Heart right ventricle (tissue), 16 donors: ENCODE results near the gene HDAC9. TPM values are rescaled to one million over a fixed set of nuclear protein-coding genes. Genes with fewer than 3 reads are reported as not detected.

Experiments used
- ATAC-seq, 8 donors: fragments of 200-7000 bp; cut with Tn5 transposase; one replicate each; pipeline ENCODE4 v1.9.1; 2020; ENCODE audit warnings: mild to moderate bottlenecking in 8 of 8, moderate library complexity in 8 of 8, moderate number of reproducible peaks in 1 of 8
- DNase-seq, 2 donors: peaks; one replicate each; pipeline ENCODE4 v3.0.0-alpha.2; 2020
- H3K27ac ChIP-seq, 10 donors: fragments of 200-600 bp; sonication (generic) in 2 of 10; one replicate each; pipeline versions ENCODE4 v1.5.0 to v1.8.0; 2020 to 2022; ENCODE audit warnings: mild to moderate bottlenecking in 3 of 10
- H3K27me3 ChIP-seq, 7 donors: fragments of 200-600 bp; one replicate each; pipeline ENCODE4 v1.8.0; 2021 to 2022; ENCODE audit warnings: mild to moderate bottlenecking in 2 of 7
- H3K36me3 ChIP-seq, 9 donors: fragments of 200-600 bp; sonication (generic) in 1 of 9; one replicate each; pipeline versions ENCODE4 v1.5.0 to v1.8.0; 2020 to 2022; ENCODE audit warnings: mild to moderate bottlenecking in 2 of 9
- H3K4me1 ChIP-seq, 9 donors: fragments of 200-600 bp; sonication (generic) in 1 of 9; one replicate each; pipeline versions ENCODE4 v1.5.0 to v1.8.0; 2020 to 2022; ENCODE audit warnings: mild to moderate bottlenecking in 4 of 9
- H3K4me3 ChIP-seq, 10 donors: fragments of 200-600 bp; sonication (generic) in 2 of 10; one replicate each; pipeline versions ENCODE4 v1.5.0 to v1.8.0; 2020 to 2022; ENCODE audit warnings: mild to moderate bottlenecking in 7 of 10, moderate library complexity in 2 of 10
- H3K9me3 ChIP-seq, 11 donors: fragments of 200-600 bp in 10 of 11; sonication (generic) in 2 of 11; one replicate each; pipeline versions ENCODE4 v1.5.0 to v1.8.0; 2013 to 2022; ENCODE audit warnings: mild to moderate bottlenecking in 2 of 11, control low read depth in 1 of 11, moderate library complexity in 1 of 11
- CTCF ChIP-seq, 9 donors: fragments of 200-600 bp; sonication (generic) in 2 of 9; IDR thresholded peaks; one replicate each; pipeline versions ENCODE4 v1.5.0 to v1.8.0; 2021 to 2022; ENCODE audit warnings: antibody characterized with exemption in 9 of 9, mild to moderate bottlenecking in 5 of 9, moderate library complexity in 1 of 9
- WGBS, 2 donors: extraction: QIAGEN DNeasy Blood & Tissue Kit; methylation state at CpG; one replicate each; pipeline ENCODE4 v1.1.7; 2013; ENCODE audit warnings: inconsistent platforms in 1 of 2; 5-methylcytosine and 5-hydroxymethylcytosine counted together
- intact Hi-C, 10 donors: fragments of 100-400 bp; cut with DNase I; formaldehyde crosslinking; loops; one replicate each; pipeline versions ENCODE4 v1.11.1 to v1.14.2; 2022
- polyA plus RNA-seq, 2 donors: library from polyadenylated mRNA; stranded (reverse); fragments of 200-250 nt; gene quantifications; one replicate each; pipeline ENCODE4 v1.2.3, GENCODE V29; 2013
- total RNA-seq, 10 donors: library from RNA; stranded (reverse); fragmentation: NEBNext Ultra II Directional in 3 of 10; extraction: Animal tissue kit (Norgen Biotek cat#: 25700) in 3 of 10; gene quantifications; one replicate each; pipeline versions ENCODE4 v1.2.1 to v1.2.4, GENCODE V29; 2021 to 2023
- donor health status: Arrhythmogenic right ventricular cardiomyopathy.
- donor health status: ischemic (EF 13 %, LVEDD 7.1; RV severe dilation, severe dysfunction).
- donor health status: healthy with polysubstance abuse.
- donor health status: DM: no; HTN: yes; CAD: no.
- donor health status: DM: no; HTN: no; CAD: no.
- donor health status: ischemic (EF 25% LVEDD 6.9; RV normal size, moderate dysfunction).
- donor health status: ischemic (EF 25% LVEDD 5.7; RV mildly dilated, moderate dysfunction).
- donor health status: healthy.
- donor health status: DM: yes; HTN: yes; CAD: no.
- donor health status: Ischemic cardiomyopathy.
- donor health status: ischemic (EF 35%, LVEDD 5.7; RV mildly dilated, moderate dysfunction).
- donor health status: nonischemic (EF 11% LVEDD 7.7; RV severe dilation, severe dysfunction).
- donor health status: DM: yes; HTN: yes; CAD: no.
- donor health status: PGD.
- donor health status: ischemic (EF 29% LVEDD 5.4; RV normal size, mild dysfunction).
- donor health status: nonischemic (EF 23%, LVEDD 6.1; RV moderate dilation, normal function).

HDAC9 gene
- total and polyA plus RNA-seq, 12 donors: 1.9 to 66.1 (median 38.6) TPM

- no peaks in the 10 kb centered on the region for H3K9me3 ChIP-seq
- 96 to 100% methylated on average over 1 of the region's 1 CpG for WGBS, 2 donors
- no peak for TF ChIP-seq CTCF (IDR thresholded peaks at IDR 0.05)
- no peak overlapping the region for H3K27ac ChIP-seq
- H3K27me3 ChIP-seq: no peaks in the 10 kb centered on the region
- intact Hi-C loops: no loop called here
- H3K36me3 ChIP-seq: no peaks in the 10 kb centered on the region
- no peak for ATAC-seq
- no peak for DNase-seq
- no peak overlapping the region for H3K4me3 ChIP-seq
- H3K4me1 ChIP-seq: peaks cover 0 to 29% (median 10%) of the 10 kb centered on the region in 9 donors
Measured at GRCh38 chr7:18566205-18566604, 70.7 kb downstream of the HDAC9 start.

- Histone ChIP-seq H3K27me3 (no peaks in the 10 kb centered on the region), H3K4me1 (peaks cover 0 to 35% (median 11%) of the 10 kb centered on the region in 9 donors), H3K27ac (no peak overlapping the region), H3K9me3 (no peaks in the 10 kb centered on the region), H3K4me3 (no peak overlapping the region), H3K36me3 (no peaks in the 10 kb centered on the region)
- WGBS, 2 donors: 86 to 87% methylated on average over 7 of the region's 7 CpGs
- DNase-seq: no peak
- ATAC-seq: no peak
- intact Hi-C loops: no loop called here
- no peak for TF ChIP-seq CTCF (IDR thresholded peaks at IDR 0.05)
Measured at GRCh38 chr7:18566829-18567228, 71.3 kb downstream of the HDAC9 start.

- peaks cover 0 to 6% (median 0%) of the 10 kb centered on the region in 9 donors for H3K36me3 ChIP-seq
- H3K4me1 ChIP-seq: peaks cover 0 to 29% (median 11%) of the 10 kb centered on the region in 9 donors
- intact Hi-C loops: loop anchor here in 9 of 10 donors (2.0 to 10.0 kb wide), 6 partner anchors 73 to 813 kb away; partner anchors contain the start of gene HDAC9 (in 3 of the 9)
- H3K27me3 ChIP-seq: no peaks in the 10 kb centered on the region
- H3K9me3 ChIP-seq: no peaks in the 10 kb centered on the region
- DNase-seq: no peak
- no peak for TF ChIP-seq CTCF (IDR thresholded peaks at IDR 0.05)
- WGBS, 2 donors: 67 to 68% methylated on average over 3 of the region's 3 CpGs
- no peak overlapping the region for H3K27ac ChIP-seq
- H3K4me3 ChIP-seq: no peak overlapping the region
- ATAC-seq: no peak
Measured at GRCh38 chr7:18570441-18570840, 74.9 kb downstream of the HDAC9 start.

GRCh38 chr7:18570890-18571478, 75.4 kb downstream of the HDAC9 start:
- DNase-seq: no peak
- peak in 8 of 9 donors; percentile 9 to 72 (median 60) for TF ChIP-seq CTCF (IDR thresholded peaks at IDR 0.05)
- WGBS, 2 donors: 51 to 55% methylated on average over 3 of the region's 3 CpGs
- Histone ChIP-seq H3K4me3 (no peak overlapping the region), H3K27me3 (no peaks in the 10 kb centered on the region), H3K9me3 (no peaks in the 10 kb centered on the region), H3K36me3 (peaks cover 0 to 6% (median 0%) of the 10 kb centered on the region in 9 donors), H3K4me1 (peaks cover 0 to 26% (median 13%) of the 10 kb centered on the region in 9 donors), H3K27ac (peak overlapping the region in 1 of 10 donors; percentile 35)
- peak in 7 of 8 donors; percentile 20 to 57 (median 49) for ATAC-seq
- intact Hi-C loops: loop anchor here in 9 of 10 donors (2.0 to 10.0 kb wide), 6 partner anchors 74 to 814 kb away; partner anchors contain the start of gene HDAC9 (in 3 of the 9)
